HCT116 (cell line): Measurements from ENCODE around the gene MIA. TPM values are rescaled to one million over a fixed set of nuclear protein-coding genes. Genes with fewer than 3 reads are reported as not detected.
"Not testable (repeated sequence)": the region's sequence is repeated elsewhere in the genome, so short reads cannot be mapped to it uniquely, and the experiment has no call there.

Experiments used
- ATAC-seq: fragments of 200-7000 bp; cut with Tn5 transposase; 2 replicates; pipeline ENCODE4 v1.9.1; 2020; ENCODE audit warnings: mild to moderate bottlenecking, moderate library complexity
- BruUV-seq: library from RNA; stranded (reverse); fragments of 400-500 nt; replicated peaks from 2 replicates; lab custom pipeline; 2021; lab: Mats Ljungman, UMichigan
- CTCF ChIA-PET: fragments of 300-600 bp; sonication (Branson Sonifier 250); formaldehyde crosslinking; loops from one replicate; lab custom pipeline; 2021; ENCODE audit warnings: antibody characterized with exemption; lab: Charles Lee
- POLR2A ChIA-PET: fragments of 300-600, 350-600 bp; sonication (Branson Sonifier 250); formaldehyde crosslinking; loops from one replicate; lab custom pipeline; 2021; ENCODE audit warnings: antibody characterized with exemption; lab: Charles Lee
- RAD21 ChIA-PET, 2 experiments: fragments of 300-600 bp; sonication (Branson Sonifier 250); formaldehyde crosslinking; loops; one replicate each; lab custom pipeline; 2023; ENCODE audit warnings: low total read pairs in 2 of 2; ENCODE audit not compliant: uncharacterized antibody in 2 of 2, unreplicated experiment in 2 of 2, low non-redundant PET in 1 of 2; lab: Charles Lee
- DNase-seq: peaks from one replicate; pipeline ENCODE4 v3.0.0-alpha.2; 2010; ENCODE audit warnings: low read depth, low spot score
- H2AFZ ChIP-seq: fragments of 200-600 bp; shearing (Covaris generic), sonication (generic); 2 replicates; pipeline ENCODE4 v1.6.1; 2017; ENCODE audit warnings: low read depth, mixed run types, mixed read lengths, antibody characterized with exemption, low read length; ENCODE audit not compliant: poor library complexity, severe bottlenecking
- H3K27ac ChIP-seq: 2 replicates; pipeline ENCODE4 v1.5.1; 2012; ENCODE audit warnings: low read depth, low read length
- H3K27me3 ChIP-seq: fragments of 200-600 bp; sonication (generic); 2 replicates; pipeline ENCODE4 v1.6.1; 2016; ENCODE audit warnings: mixed run types, low read length, mixed read lengths; ENCODE audit not compliant: insufficient read depth
- H3K36me3 ChIP-seq, 2 experiments: fragments of 200-500 bp in 1 of 2; fragments of 200-600 bp in 1 of 2; sonication (Bioruptor generic) in 1 of 2; sonication (generic) in 1 of 2; 2 replicates each; pipeline versions ENCODE4 v1.5.1 to v1.6.1; 2014 to 2016; ENCODE audit warnings: low read length in 2 of 2, inconsistent platforms in 1 of 2, mixed read lengths in 1 of 2, mixed run types in 1 of 2; ENCODE audit not compliant: insufficient read depth in 2 of 2, control insufficient read depth in 1 of 2
- H3K4me1 ChIP-seq, 2 experiments: fragments of 200-600 bp in 1 of 2; sonication (generic) in 1 of 2; 2 replicates each; pipeline versions ENCODE4 v1.5.1 to v1.6.1; 2012 to 2017; ENCODE audit warnings: low read length in 2 of 2, inconsistent platforms in 1 of 2, mild to moderate bottlenecking in 1 of 2, mixed read lengths in 1 of 2, mixed run types in 1 of 2, moderate library complexity in 1 of 2; ENCODE audit not compliant: insufficient read depth in 2 of 2, control insufficient read depth in 1 of 2
- H3K4me2 ChIP-seq: fragments of 200-600 bp; sonication (generic); 2 replicates; pipeline ENCODE4 v1.6.1; 2017; ENCODE audit warnings: mixed run types, low read length, mixed read lengths
- H3K4me3 ChIP-seq, 2 experiments: fragments of 200-600 bp in 1 of 2; sonication (generic) in 1 of 2; replicated peaks in 1 of 2; 2 replicates each; pipeline ENCODE4 v1.5.1; 2011 to 2016; ENCODE audit warnings: low read length in 2 of 2, control low read depth in 1 of 2, low read depth in 1 of 2, mild to moderate bottlenecking in 1 of 2, mixed read lengths in 1 of 2, mixed run types in 1 of 2
- H3K79me2 ChIP-seq: fragments of 200-600 bp; sonication (generic); 2 replicates; pipeline ENCODE4 v1.6.1; 2017; ENCODE audit warnings: mild to moderate bottlenecking, mixed run types, low read length, moderate library complexity, mixed read lengths; ENCODE audit not compliant: insufficient read depth
- H3K9ac ChIP-seq: fragments of 200-600 bp; sonication (generic); 2 replicates; pipeline ENCODE4 v1.6.1; 2016; ENCODE audit warnings: low read length, mixed read lengths
- H3K9me2 ChIP-seq: fragments of 200-600 bp; sonication (generic), shearing (Covaris generic); 2 replicates; pipeline ENCODE4 v1.6.1; 2017; ENCODE audit warnings: mixed run types, mild to moderate bottlenecking, moderate library complexity; ENCODE audit not compliant: insufficient read depth
- H3K9me3 ChIP-seq, 2 experiments: fragments of 200-500 bp in 1 of 2; fragments of 200-600 bp in 1 of 2; sonication (Bioruptor generic) in 1 of 2; sonication (generic) in 1 of 2; 2 replicates each; pipeline ENCODE4 v1.6.1; 2014 to 2017; ENCODE audit warnings: low read length in 2 of 2, mixed read lengths in 2 of 2, inconsistent platforms in 1 of 2, low read depth in 1 of 2, mild to moderate bottlenecking in 1 of 2, mixed run types in 1 of 2, moderate library complexity in 1 of 2; ENCODE audit not compliant: control insufficient read depth in 1 of 2, insufficient read depth in 1 of 2
- H4K20me1 ChIP-seq: fragments of 200-600 bp; sonication (generic), shearing (Covaris generic); 2 replicates; pipeline ENCODE4 v1.6.1; 2017; ENCODE audit warnings: mixed run types, mild to moderate bottlenecking, moderate library complexity; ENCODE audit not compliant: insufficient read depth
- ATF3 ChIP-seq: IDR thresholded peaks from 2 replicates; pipeline ENCODE4 v1.6.1; 2012
- CBX3 ChIP-seq: IDR thresholded peaks from 2 replicates; pipeline ENCODE4 v1.6.1; 2012; ENCODE audit warnings: low read depth
- CEBPB ChIP-seq: IDR thresholded peaks from 2 replicates; pipeline ENCODE4 v1.6.1; 2012; ENCODE audit warnings: low read depth
- ELF1 ChIP-seq: IDR thresholded peaks from 2 replicates; pipeline ENCODE4 v1.6.1; 2012; ENCODE audit warnings: low read depth, borderline replicate concordance
- EZH2 ChIP-seq: fragments of 200-600 bp; sonication (generic); IDR thresholded peaks from 2 replicates; pipeline ENCODE4 v1.6.1; 2017; ENCODE audit warnings: antibody characterized with exemption, mixed run types
- EZH2phosphoT487 ChIP-seq: fragments of 200-600 bp; IDR thresholded peaks from 2 replicates; pipeline ENCODE4 v1.6.1; 2018; ENCODE audit warnings: antibody characterized with exemption, borderline replicate concordance
- MAX ChIP-seq: IDR thresholded peaks from 2 replicates; pipeline ENCODE4 v1.6.1; 2012
- REST ChIP-seq: IDR thresholded peaks from 2 replicates; pipeline ENCODE4 v1.6.1; 2012; ENCODE audit warnings: low read depth
- SRF ChIP-seq: IDR thresholded peaks from 2 replicates; pipeline ENCODE4 v1.6.1; 2012; ENCODE audit warnings: low read depth
- TCF7L2 ChIP-seq: IDR thresholded peaks from 2 replicates; pipeline ENCODE4 v1.7.0; 2011; ENCODE audit warnings: borderline replicate concordance, inconsistent platforms; ENCODE audit not compliant: insufficient read depth, insufficient read length; ENCODE audit errors: extremely low read depth
- YY1 ChIP-seq: IDR thresholded peaks from 2 replicates; pipeline ENCODE4 v1.6.1; 2011; ENCODE audit warnings: low read length, low read depth, moderate library complexity, mild to moderate bottlenecking; ENCODE audit not compliant: insufficient replicate concordance; ENCODE audit errors: extremely low read depth
- ZBTB33 ChIP-seq: IDR thresholded peaks from 2 replicates; pipeline ENCODE4 v1.6.1; 2011; ENCODE audit warnings: mild to moderate bottlenecking, low read length, moderate library complexity; ENCODE audit not compliant: insufficient replicate concordance; ENCODE audit errors: extremely low read depth
- intact Hi-C: fragments of 100-400 bp; cut with micrococcal nuclease; formaldehyde crosslinking; loops from 2 replicates; pipeline ENCODE4 v1.10.0; 2022
- total RNA-seq: library from RNA; stranded (reverse); gene quantifications from one replicate; pipeline ENCODE4 v1.2.1, GENCODE V29; 2021; ENCODE audit not compliant: unreplicated experiment

MIA gene
- total RNA-seq, 1 experiment from 2014 or later, result 1.4 TPM

GRCh38 chr19:40766385-40766784 lies 8.9 kb upstream of the MIA start:
- H3K9ac ChIP-seq, H3K9me2 ChIP-seq, BruUV-seq, H3K4me3 ChIP-seq, H3K4me1 ChIP-seq, H3K27ac ChIP-seq, intact Hi-C loops, H4K20me1 ChIP-seq, CTCF ChIA-PET, DNase-seq, H3K4me2 ChIP-seq, H2AFZ ChIP-seq, H3K9me3 ChIP-seq, ATAC-seq, H3K27me3 ChIP-seq: not testable (repeated sequence)
- Histone ChIP-seq H3K79me2 (peaks cover 28% of the 10 kb centered on the region), H3K36me3 (peaks cover 45% of the 10 kb centered on the region in 2 experiments; a peak in 3 of 4 replicates)
- ChIA-PET RAD21 (interaction anchor here in 1 of 2 experiments (0.6 kb wide), 1 partner anchor 12 kb away, joined by 3 read pairs; the partner anchor contains the start of gene RAB4B), POLR2A (interaction anchor here (1.3 kb wide), 1 partner anchor 12 kb away, joined by 5 read pairs; the partner anchor contains the start of gene RAB4B)

- ATAC-seq (no peak), DNase-seq (no peak)
- RAD21 ChIA-PET, result no interaction called here
Measured at GRCh38 chr19:40768869-40769268, 6.5 kb upstream of the MIA start.

More at GRCh38 chr19:40768869-40769268, 6.5 kb upstream of the MIA start:
- Histone ChIP-seq H4K20me1 (no peaks in the 10 kb centered on the region), H2AFZ (no peak overlapping the region), H3K36me3 (peaks cover 21 to 22% of the 10 kb centered on the region in 2 experiments; a peak in 3 of 4 replicates), H3K4me3 (no peak overlapping the region), H3K4me2 (no peak overlapping the region), H3K27me3 (no peaks in the 10 kb centered on the region), H3K79me2 (peaks cover 3% of the 10 kb centered on the region; the same call in 1 of the 2 replicates), H3K9ac (no peak overlapping the region), H3K9me2 (no peaks in the 10 kb centered on the region), H3K27ac (no peak overlapping the region), H3K9me3 (no peaks in the 10 kb centered on the region), H3K4me1 (no peaks in the 10 kb centered on the region)
- BruUV-seq, result no TSS peak
- CTCF ChIA-PET, result no interaction called here
- TF ChIP-seq EZH2 (no peak), ATF3 (no peak), ELF1 (no peak), EZH2phosphoT487 (no peak), REST (no peak), SRF (no peak), MAX (no peak), ZBTB33 (no peak), YY1 (no peak), TCF7L2 (no peak), CEBPB (no peak), CBX3 (no peak)
- intact Hi-C loops, result no loop called here
- POLR2A ChIA-PET, result interaction anchor here (1.7 kb wide), 1 partner anchor 9 kb away, joined by 4 read pairs; the partner anchor contains the start of gene RAB4B
